Left lobe of liver (tissue), 2 donors: ENCODE results near the gene NALCN. TPM values are rescaled to one million over a fixed set of nuclear protein-coding genes. Genes with fewer than 3 reads are reported as not detected.

Experiments used
- ATAC-seq: fragments of 200-7000 bp; cut with Tn5 transposase; one replicate; pipeline ENCODE4 v1.9.1; 2020; ENCODE audit warnings: mild to moderate bottlenecking, moderate library complexity
- DNase-seq: peaks from one replicate; pipeline ENCODE4 v3.0.0-alpha.2; 2020; ENCODE audit warnings: low spot score
- total RNA-seq: library from RNA; stranded (reverse); gene quantifications from one replicate; pipeline ENCODE4 v1.2.1, GENCODE V29; 2021
- donor health status: DM: no; HTN: no; CAD: no; lungs with moderate emphysema.
- donor health status: DM: no; HTN: yes; CAD: no.

The NALCN gene
- 0.48 TPM for total RNA-seq

GRCh38 chr13:101416181-101417042 is at the start of gene NALCN:
TSS of gene NALCN (minus strand) at chr13:101416508. CDS start at chr13:101399126, 17,382 bp downstream.
- ATAC-seq, result peak; percentile 87
- no peak for DNase-seq

DNA sequence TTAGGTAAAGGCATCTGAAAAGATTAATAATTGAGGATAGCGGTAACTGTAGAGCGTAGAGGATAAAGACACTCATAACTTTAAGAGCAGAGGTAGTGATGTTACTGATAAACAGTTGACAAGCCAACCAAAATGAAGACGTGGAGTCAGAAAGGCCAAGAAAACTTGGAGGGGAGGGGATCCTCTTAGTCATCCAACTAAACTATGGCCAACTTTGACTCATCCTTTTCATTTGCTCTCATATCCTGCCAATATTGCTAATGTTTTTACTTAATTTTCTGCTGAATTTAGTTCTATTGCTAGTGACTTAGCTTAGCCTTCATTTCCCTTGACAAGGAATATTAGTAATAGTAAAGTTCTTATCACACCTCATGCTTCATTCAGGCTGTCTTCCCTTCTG is 49.6 kb upstream of the NALCN start:
- ATAC-seq, result no peak
- DNase-seq, result no peak

- DNase-seq (no peak), ATAC-seq (no peak)
These were observed 40.9 kb upstream of the NALCN start for GRCh38 chr13:101457176-101457575.

DNA sequence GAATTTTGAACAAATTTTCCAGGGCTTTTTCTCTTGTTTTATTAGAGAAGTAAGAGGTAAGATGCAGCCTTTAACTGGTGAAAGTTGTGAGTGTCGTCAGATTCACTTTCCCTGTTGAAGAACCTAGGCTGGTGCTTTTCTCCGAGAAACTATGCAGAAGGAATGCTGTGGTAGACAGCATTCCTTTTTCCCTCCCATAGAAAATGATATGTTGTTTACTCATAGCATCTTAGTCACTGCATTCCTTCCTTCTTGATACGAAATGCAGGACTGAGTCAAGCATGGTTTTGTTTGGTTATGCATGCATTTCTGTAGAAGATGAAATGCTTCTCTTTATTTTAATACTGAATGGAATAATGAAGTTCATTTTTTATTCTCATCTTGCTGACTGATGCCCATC is 39.6 kb upstream of the NALCN start:
- ATAC-seq (no peak), DNase-seq (no peak)

GRCh38 chr13:101454767-101455166 is 38.5 kb upstream of the NALCN start:
- no peak for DNase-seq

DNA sequence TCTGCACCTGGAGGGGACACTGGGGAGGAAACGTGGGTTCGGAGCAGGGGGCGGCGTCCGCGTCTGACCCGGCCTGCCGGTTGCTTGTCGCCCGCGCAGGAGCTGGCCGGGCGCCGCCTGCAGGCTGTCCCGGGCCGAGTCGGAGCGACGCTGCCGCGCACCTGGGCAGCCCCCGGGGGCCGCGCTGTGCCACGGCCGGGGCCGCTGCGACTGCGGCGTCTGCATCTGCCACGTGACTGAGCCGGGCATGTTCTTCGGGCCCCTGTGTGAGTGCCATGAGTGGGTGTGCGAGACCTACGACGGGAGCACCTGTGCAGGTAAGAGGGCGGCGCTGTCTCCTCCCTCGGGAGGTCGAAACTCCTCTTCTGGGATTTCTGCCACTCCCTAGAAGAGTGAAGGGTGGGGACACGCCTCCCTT is 37.5 kb upstream of the NALCN start:
- peak; percentile 73 for ATAC-seq
- DNase-seq, result no peak

More at GRCh38 chr13:101454767-101455166, 38.5 kb upstream of the NALCN start:
- no peak for ATAC-seq

DNA sequence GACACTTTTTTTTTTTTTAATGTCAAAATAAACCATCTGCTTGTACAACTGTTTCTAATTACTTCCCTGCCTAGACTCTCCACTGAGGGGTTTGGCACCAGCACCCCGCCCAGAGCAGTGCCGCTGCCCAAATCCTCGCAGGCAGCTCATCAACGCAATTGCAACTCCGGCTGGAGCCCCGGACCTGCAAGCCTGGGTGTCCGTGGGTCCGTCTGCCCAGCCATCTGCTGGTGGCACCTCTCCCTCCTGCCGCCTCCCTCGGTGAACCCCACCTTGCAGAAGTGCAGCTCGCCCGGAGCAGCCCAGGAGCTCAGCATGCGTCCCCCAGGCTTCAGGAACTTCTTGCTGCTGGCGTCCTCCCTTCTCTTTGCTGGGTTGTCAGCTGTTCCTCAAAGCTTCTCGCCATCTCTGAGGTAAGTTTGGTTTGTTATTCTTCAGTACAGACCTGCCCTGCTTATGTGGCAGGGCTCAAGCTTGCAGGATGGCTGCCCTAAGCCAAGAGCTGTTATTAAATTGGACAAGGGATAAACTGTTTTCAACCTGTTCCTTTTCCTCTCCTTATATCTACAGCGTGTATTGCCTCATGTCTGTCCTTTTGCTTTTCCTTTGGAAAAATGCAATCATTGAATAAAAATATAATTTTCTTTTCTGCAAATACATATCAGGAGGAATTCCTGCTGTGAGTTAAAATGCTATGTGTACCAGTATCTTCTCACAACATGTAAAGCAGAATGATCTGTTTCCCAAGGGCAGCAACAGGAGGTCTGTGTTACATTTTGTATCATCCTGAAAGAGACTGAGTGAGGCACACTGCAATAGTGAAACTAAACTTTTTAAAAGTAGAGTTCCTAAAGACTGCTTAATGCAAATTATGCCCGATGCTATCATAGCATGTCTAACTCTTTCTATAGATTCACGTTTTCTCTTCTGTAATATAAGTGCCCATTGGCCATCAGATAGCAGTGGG is 36.5 kb upstream of the NALCN start, which contains the start of gene ITGBL1:
Gene ITGBL1, plus strand, starts transcription at position 157 of the 967 bp plus-strand sequence. Its CDS starts 159 bp downstream, at position 316.
- DNase-seq, result no peak
- ATAC-seq, result peak; percentile 48

DNA sequence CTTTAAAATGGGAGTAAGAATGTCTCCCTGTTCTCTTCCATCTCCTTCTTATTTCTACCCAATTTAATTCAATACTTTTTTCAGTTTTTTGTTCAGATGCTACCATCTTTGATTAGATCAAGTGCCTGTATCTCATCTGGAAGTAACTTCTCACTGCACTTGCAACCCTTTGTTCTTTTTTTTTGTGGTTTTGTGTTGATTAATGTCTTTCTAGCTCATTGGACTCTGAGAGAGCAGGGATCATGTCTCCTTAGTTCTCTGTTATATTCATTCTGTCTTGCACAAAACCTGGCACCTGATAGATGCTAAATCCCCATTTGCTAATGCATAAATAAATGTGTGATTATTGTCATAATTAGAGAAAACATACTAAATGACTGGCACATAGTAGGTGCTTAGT is 35.3 kb upstream of the NALCN start:
- no peak for DNase-seq
- no peak for ATAC-seq

DNA sequence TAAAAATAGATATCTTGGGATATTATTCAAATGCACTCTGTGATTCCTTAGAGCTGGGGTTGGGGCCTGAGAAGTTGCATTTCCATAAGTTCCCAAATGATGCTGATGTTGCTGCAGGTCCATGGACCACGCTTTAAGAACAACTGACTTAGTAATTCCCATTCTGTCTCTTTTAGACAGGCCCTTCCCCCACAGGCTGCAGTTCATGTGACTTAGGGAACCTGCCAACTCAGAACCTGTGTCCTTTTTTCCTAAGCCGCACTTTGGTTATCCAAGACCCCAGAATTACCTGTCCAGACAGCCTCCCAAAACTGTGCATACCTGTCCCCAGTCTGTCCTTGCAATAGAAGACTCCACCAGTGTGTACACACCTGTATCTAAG is 34.4 kb upstream of the NALCN start:
- DNase-seq (no peak), ATAC-seq (no peak)

- ATAC-seq, result no peak
These were observed 33.8 kb upstream of the NALCN start for GRCh38 chr13:101449790-101450748.

DNA sequence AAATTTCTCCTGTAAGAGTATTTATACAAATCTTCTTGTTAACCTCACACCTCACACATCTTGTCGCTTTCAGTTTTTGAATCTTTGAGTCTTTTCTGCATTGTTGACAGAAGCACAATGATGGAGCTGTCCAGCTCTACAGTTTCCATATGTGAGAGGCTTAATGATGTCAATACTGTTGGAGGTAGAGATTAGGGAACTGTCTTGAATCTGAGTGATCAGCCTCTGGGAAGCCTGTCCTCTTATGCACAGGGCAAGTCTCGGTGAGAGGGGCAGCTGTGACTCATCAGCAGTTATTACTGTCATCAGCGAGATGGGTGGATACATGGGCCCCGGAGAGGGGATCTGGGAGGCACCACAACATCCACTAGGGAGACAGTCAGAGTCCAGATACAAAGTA is 31.5 kb upstream of the NALCN start:
- ATAC-seq, result no peak
- DNase-seq, result no peak

More at GRCh38 chr13:101449790-101450748, 33.8 kb upstream of the NALCN start:
- DNase-seq, result no peak

- no peak for DNase-seq
- no peak for ATAC-seq
These were observed 18.2 kb upstream of the NALCN start for GRCh38 chr13:101434486-101434885.

- ATAC-seq (no peak), DNase-seq (no peak)
These were observed 17.6 kb upstream of the NALCN start for GRCh38 chr13:101433895-101434294.

DNA sequence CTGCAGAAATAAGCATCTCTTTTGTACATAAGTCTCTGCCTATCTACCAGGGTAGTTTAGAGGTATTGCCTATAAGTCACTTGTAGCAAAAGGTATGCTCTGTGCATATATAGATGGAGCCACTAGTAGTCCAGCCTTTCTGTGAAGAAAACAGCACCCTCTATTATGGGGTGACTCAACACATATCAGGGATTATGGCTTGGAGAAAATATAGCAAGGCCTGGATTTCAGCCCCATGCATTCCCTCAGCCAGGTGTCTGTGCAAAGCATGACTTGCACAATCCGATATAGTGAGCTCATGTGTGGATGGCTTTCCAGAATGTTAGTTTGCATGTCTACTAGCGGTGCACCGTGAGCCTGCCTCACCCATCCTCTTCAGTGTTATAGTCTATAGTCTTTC is 13.4 kb upstream of the NALCN start:
- ATAC-seq (no peak), DNase-seq (no peak)

DNA sequence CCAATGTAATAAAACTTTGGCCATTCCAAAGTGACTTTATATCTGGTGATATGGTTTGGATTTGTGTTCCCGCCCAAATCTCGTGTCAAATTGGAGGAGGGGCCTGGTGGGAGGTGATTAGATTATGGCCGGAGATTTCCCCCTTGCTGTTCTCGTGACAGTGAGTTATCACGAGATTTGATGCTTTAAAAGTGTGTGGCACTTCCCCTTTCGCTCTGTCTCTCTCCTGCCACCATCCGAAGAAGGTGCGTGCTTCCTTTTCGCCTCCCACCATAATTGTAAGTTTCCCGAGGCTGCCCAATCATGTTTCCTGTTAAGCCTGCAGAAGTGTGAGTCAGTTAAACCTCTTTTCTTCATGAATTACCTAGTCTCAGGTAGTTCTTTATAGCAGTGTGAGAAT is 9.3 kb upstream of the NALCN start:
- DNase-seq (no peak), ATAC-seq (no peak)

DNA sequence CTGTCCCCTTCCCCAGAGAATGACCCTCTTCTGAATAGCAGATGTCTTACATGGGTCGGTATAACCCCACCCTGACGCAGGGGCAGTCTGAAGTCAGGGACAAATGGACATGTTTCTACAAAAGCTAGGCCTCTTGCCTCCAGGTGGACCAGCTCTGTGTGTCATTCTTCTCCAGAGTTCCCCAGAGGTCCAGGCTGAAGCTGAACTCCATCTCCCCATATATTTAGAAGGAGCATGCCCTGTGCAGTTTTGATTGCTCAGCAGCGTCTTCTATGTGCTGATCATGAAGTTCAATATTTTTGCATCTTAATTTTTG is 8.8 kb upstream of the NALCN start:
- DNase-seq (no peak), ATAC-seq (no peak)

GRCh38 chr13:101424381-101425155 is 8.3 kb upstream of the NALCN start:
- no peak for ATAC-seq

DNA sequence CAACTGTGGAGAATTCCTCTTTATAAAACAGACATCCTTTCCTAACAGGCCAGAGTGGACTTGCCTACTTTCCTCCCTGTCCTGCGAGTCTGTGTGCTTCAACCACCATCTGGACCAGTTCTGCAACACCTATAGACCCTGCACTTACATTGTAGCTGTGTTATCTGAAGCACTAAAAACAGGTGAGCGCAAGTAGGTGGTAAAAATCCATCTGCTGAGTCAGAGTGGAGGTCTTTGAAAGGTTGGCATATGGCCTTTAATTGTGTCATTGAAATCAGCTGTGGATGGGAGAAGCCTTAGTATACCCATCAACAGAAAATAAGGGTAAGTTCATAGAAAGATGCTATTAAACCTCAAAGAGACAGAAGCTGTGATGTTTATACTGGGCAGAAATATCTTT is 7.6 kb upstream of the NALCN start:
- no peak for ATAC-seq
- no peak for DNase-seq

More at GRCh38 chr13:101424381-101425155, 8.3 kb upstream of the NALCN start:
- no peak for DNase-seq

- ATAC-seq, result no peak
- no peak for DNase-seq
These were observed 1.2 kb upstream of the NALCN start for GRCh38 chr13:101417501-101417900.

DNA sequence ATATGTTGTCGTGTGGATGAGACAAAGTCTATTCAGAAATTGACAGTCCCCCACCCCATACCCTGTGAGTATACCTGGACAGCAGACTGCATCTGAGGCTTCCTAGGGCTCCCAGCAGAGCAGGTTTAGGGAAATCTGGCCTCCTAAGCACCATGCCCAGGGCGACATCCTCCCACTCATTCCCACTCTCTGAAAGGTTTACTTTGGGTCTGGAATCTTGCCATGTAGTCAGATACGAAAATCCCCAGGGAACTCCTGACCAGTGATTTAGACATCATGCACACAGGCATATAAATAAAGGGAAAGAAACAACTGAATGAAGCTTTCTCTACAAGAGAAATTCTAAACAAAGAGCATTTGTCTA is 717 bp upstream of the NALCN start:
- no peak for DNase-seq
- ATAC-seq, result peak; percentile 60
